Transverse colon (tissue), 4 donors: ENCODE data around the gene LAP3. TPM values are rescaled to one million over a fixed set of nuclear protein-coding genes. Genes with fewer than 3 reads are reported as not detected.

Experiments used
- DNase-seq: peaks from one replicate; pipeline ENCODE4 v3.0.0-alpha.2; 2019
- H3K27ac ChIP-seq, 4 donors: fragments of 200-600 bp; sonication (generic); 2 replicates each; pipeline ENCODE4 v1.5.1; 2016 to 2018; ENCODE audit warnings: inconsistent platforms in 4 of 4
- H3K27me3 ChIP-seq: fragments of 200-600 bp; sonication (generic); 2 replicates; pipeline ENCODE4 v1.5.1; 2017; ENCODE audit warnings: inconsistent platforms
- H3K36me3 ChIP-seq, 4 donors: fragments of 200-600 bp; sonication (generic); 2 replicates each; pipeline ENCODE4 v1.5.1; 2017 to 2019; ENCODE audit warnings: inconsistent platforms in 4 of 4
- H3K4me1 ChIP-seq, 4 donors: fragments of 200-600 bp; sonication (generic); 2 replicates each; pipeline ENCODE4 v1.5.1; 2017 to 2020; ENCODE audit warnings: inconsistent platforms in 4 of 4
- H3K4me3 ChIP-seq, 4 donors: fragments of 200-600 bp; sonication (generic); 1 replicate in 1 of 4; 2 replicates in 3 of 4; pipeline versions ENCODE4 v1.5.1 to v1.6.1; 2017 to 2019; ENCODE audit warnings: inconsistent platforms in 4 of 4
- H3K9me3 ChIP-seq, 2 donors: fragments of 200-600 bp; sonication (generic); 2 replicates each; pipeline ENCODE4 v1.5.1; 2017 to 2019; ENCODE audit warnings: inconsistent platforms in 2 of 2
- CTCF ChIP-seq, 5 experiments: fragments of 200-600 bp in 3 of 5; fragments of 450-650 bp in 2 of 5; sonication (generic) in 3 of 5; IDR thresholded peaks; 1 replicate in 2 of 5; 2 replicates in 3 of 5; pipeline ENCODE4 v1.5.1; 2016 to 2017; ENCODE audit warnings: antibody characterized with exemption in 5 of 5, inconsistent platforms in 3 of 5, mild to moderate bottlenecking in 2 of 5, moderate library complexity in 1 of 5
- EP300 ChIP-seq: sonication (generic); formaldehyde crosslinking; IDR thresholded peaks from one replicate; pipeline ENCODE4 v1.6.1; 2017; ENCODE audit warnings: antibody characterized with exemption, low read depth
- POLR2A ChIP-seq: fragments of 450-650 bp; IDR thresholded peaks from one replicate; pipeline ENCODE4 v1.6.1; 2016; ENCODE audit warnings: antibody characterized with exemption, mild to moderate bottlenecking, moderate library complexity
- POLR2AphosphoS5 ChIP-seq, 3 donors: sonication (generic); formaldehyde crosslinking; IDR thresholded peaks; one replicate each; pipeline ENCODE4 v1.6.1; 2016; ENCODE audit warnings: antibody characterized with exemption in 3 of 3
- WGBS, 2 donors: methylation state at CpG; one replicate each; pipeline ENCODE4 v1.1.5; 2018; ENCODE audit warnings: low coverage in 1 of 2; 5-methylcytosine and 5-hydroxymethylcytosine counted together
- in situ Hi-C, 4 donors: fragments of 200-750 bp; cut with MboI; loops; one replicate each; pipeline versions ENCODE4 v1.15.0 to v1.15.1; 2017; ENCODE audit warnings: low sequenced_read_pairs in 3 of 4, low pct_ligation_motif_present in 1 of 4, low pct_unique_long_range_greater_than_20kb in 1 of 4
- intact Hi-C: fragments of 100-400 bp; cut with DNase I; formaldehyde crosslinking; loops from one replicate; pipeline ENCODE4 v1.15.1; 2023; ENCODE audit warnings: low total_unique reads
- total RNA-seq, 4 donors: library from RNA; depleted of rRNA; stranded (reverse); fragments of >200 nt; gene quantifications; one replicate each; pipeline ENCODE4 v1.1.0, GENCODE V29; 2016

Gene LAP3
- total RNA-seq, 4 donors from 2014 or later: 53.5 to 85.0 (median 56.0) TPM

- TF ChIP-seq POLR2AphosphoS5 (IDR thresholded peaks at IDR 0.05) (no peak), CTCF (IDR thresholded peaks at IDR 0.05) (no peak), POLR2A (no peak), EP300 (no peak)
- 77 to 86% methylated on average over 2 to 5 of the region's 5 CpGs for WGBS, 2 donors
- H3K4me3 ChIP-seq: no peak overlapping the region
- no peak for DNase-seq
- H3K36me3 ChIP-seq: no peaks in the 10 kb centered on the region
- H3K27ac ChIP-seq: no peak overlapping the region
- no peaks in the 10 kb centered on the region for H3K9me3 ChIP-seq
- H3K4me1 ChIP-seq: no peaks in the 10 kb centered on the region
- no peaks in the 10 kb centered on the region for H3K27me3 ChIP-seq
- intact Hi-C loops: no loop called here
- in situ Hi-C loops: loop anchor here in 3 of 4 donors (5.0 to 25.0 kb wide), 5 partner anchors 79 to 1029 kb away; partner anchors contain the start of genes FAM184B (in 1 of the 3) and LCORL (in 1 of the 3)
These were observed 19.1 kb upstream of the LAP3 start for GRCh38 chr4:17557880-17558279.

DNA sequence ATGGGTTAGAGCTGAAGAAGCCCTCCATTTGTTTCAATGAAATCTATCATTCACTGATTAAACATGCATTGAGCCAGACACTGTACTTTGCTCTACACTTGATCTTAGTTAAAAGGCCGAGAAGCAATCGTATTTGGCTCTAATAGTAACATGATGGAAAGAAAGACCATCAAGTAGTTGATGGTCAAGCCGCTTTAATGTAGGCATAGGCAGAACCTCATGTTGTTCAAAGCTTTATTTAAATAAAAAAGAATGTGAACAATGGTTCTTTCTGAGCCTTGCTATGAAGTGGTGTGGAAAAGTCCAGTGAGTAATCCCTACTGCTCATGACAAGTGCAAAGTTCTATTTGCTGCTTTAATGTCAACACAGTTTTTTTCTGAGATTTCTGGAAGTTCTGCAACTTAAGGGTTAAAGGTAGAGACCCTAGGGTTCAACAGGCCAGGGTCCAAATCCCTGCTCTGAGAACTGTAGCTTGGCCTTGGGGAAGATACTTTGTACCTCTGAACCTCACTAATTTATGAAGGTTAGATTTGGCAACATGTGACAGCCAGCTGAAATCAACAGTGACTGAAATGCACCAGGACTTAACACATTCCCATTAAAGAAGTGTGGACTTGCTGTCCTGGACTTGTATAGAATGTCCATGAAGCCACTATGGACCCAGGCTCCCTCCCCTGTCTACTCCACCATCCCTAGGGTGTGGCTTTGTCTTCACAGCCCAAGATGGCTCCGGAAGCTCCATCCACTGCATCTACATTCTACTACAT is 17.9 kb upstream of the LAP3 start:
- H3K4me1 ChIP-seq: no peaks in the 10 kb centered on the region
- no peaks in the 10 kb centered on the region for H3K9me3 ChIP-seq
- no peak overlapping the region for H3K27ac ChIP-seq
- 88 to 91% methylated on average over 4 of the region's 4 CpGs for WGBS, 2 donors
- intact Hi-C loops: no loop called here
- TF ChIP-seq CTCF (IDR thresholded peaks at IDR 0.05): no peak
- TF ChIP-seq POLR2A: no peak
- no peak for TF ChIP-seq POLR2AphosphoS5 (IDR thresholded peaks at IDR 0.05)
- TF ChIP-seq EP300: no peak
- no peaks in the 10 kb centered on the region for H3K36me3 ChIP-seq
- DNase-seq: no peak
- H3K4me3 ChIP-seq: no peak overlapping the region
- no peaks in the 10 kb centered on the region for H3K27me3 ChIP-seq
- in situ Hi-C loops: loop anchor here in 3 of 4 donors (5.0 to 25.0 kb wide), 5 partner anchors 78 to 1028 kb away; partner anchors contain the start of genes FAM184B (in 1 of the 3) and LCORL (in 1 of the 3)

- H3K27ac ChIP-seq: no peak overlapping the region
- intact Hi-C loops: no loop called here
- no peak for DNase-seq
- H3K4me1 ChIP-seq: no peaks in the 10 kb centered on the region
- H3K9me3 ChIP-seq: no peaks in the 10 kb centered on the region
- H3K4me3 ChIP-seq: no peak overlapping the region
- TF ChIP-seq POLR2A (no peak), CTCF (IDR thresholded peaks at IDR 0.05) (no peak), POLR2AphosphoS5 (IDR thresholded peaks at IDR 0.05) (no peak), EP300 (no peak)
- WGBS, 2 donors: 93 to 94% methylated on average over 3 of the region's 3 CpGs
- H3K36me3 ChIP-seq: no peaks in the 10 kb centered on the region
- in situ Hi-C loops: loop anchor here in 3 of 4 donors (5.0 to 25.0 kb wide), 5 partner anchors 78 to 1028 kb away; partner anchors contain the start of genes FAM184B (in 1 of the 3) and LCORL (in 1 of the 3)
- H3K27me3 ChIP-seq: no peaks in the 10 kb centered on the region
These were observed 17.3 kb upstream of the LAP3 start for GRCh38 chr4:17559709-17560048.

- Histone ChIP-seq H3K4me1 (no peaks in the 10 kb centered on the region), H3K4me3 (no peak overlapping the region), H3K27ac (no peak overlapping the region), H3K27me3 (no peaks in the 10 kb centered on the region), H3K36me3 (no peaks in the 10 kb centered on the region), H3K9me3 (no peaks in the 10 kb centered on the region)
- in situ Hi-C loops: loop anchor here in 2 of 4 donors (25.0 kb wide), 3 partner anchors 227 to 1027 kb away; partner anchors contain the start of genes FAM184B (in 1 of the 2) and LCORL (in 1 of the 2)
- TF ChIP-seq CTCF (IDR thresholded peaks at IDR 0.05) (no peak), EP300 (no peak), POLR2AphosphoS5 (IDR thresholded peaks at IDR 0.05) (no peak), POLR2A (no peak)
- DNase-seq: no peak
- 75 to 89% methylated on average over 1 to 6 of the region's 6 CpGs for WGBS, 2 donors
- intact Hi-C loops: no loop called here
These were observed 16.8 kb upstream of the LAP3 start for GRCh38 chr4:17560065-17560673.
